Mononuclear cell (primary cell): ENCODE data around the gene SLC8A1. TPM values are rescaled to one million over a fixed set of nuclear protein-coding genes. Genes with fewer than 3 reads are reported as not detected.

ENCODE experiments used
- H3K27me3 ChIP-seq: 2 replicates; pipeline ENCODE4 v1.6.0; 2011; ENCODE audit warnings: low read length, control low read depth; ENCODE audit not compliant: insufficient read depth
- H3K4me1 ChIP-seq: 2 replicates; pipeline ENCODE4 v1.5.1; 2011; ENCODE audit warnings: mild to moderate bottlenecking, low read length, control low read depth; ENCODE audit not compliant: insufficient read depth
- H3K4me3 ChIP-seq: 2 replicates; pipeline ENCODE4 v1.5.1; 2011; ENCODE audit warnings: mild to moderate bottlenecking, low read length, moderate library complexity
- H3K9me3 ChIP-seq: 2 replicates; pipeline ENCODE4 v1.5.1; 2011; ENCODE audit warnings: low read depth, mild to moderate bottlenecking, control low read depth, low read length
- total RNA-seq: library from RNA; depleted of rRNA; stranded (reverse); fragments of >200 nt; gene quantifications from one replicate; pipeline ENCODE4 v1.2.3, GENCODE V29; 2012

SLC8A1 gene
- total RNA-seq, 1 donor: 51.2 TPM

GRCh38 chr2:40243581-40244187 is 208.2 kb downstream of the SLC8A1 start:
- Histone ChIP-seq H3K9me3 (no peaks in the 10 kb centered on the region), H3K4me1 (no peaks in the 10 kb centered on the region), H3K4me3 (no peak overlapping the region), H3K27me3 (no peaks in the 10 kb centered on the region)

GRCh38 chr2:40242315-40242714 is 209.6 kb downstream of the SLC8A1 start:
- Histone ChIP-seq H3K9me3 (no peaks in the 10 kb centered on the region), H3K4me1 (no peaks in the 10 kb centered on the region), H3K27me3 (no peaks in the 10 kb centered on the region), H3K4me3 (no peak overlapping the region)

DNA sequence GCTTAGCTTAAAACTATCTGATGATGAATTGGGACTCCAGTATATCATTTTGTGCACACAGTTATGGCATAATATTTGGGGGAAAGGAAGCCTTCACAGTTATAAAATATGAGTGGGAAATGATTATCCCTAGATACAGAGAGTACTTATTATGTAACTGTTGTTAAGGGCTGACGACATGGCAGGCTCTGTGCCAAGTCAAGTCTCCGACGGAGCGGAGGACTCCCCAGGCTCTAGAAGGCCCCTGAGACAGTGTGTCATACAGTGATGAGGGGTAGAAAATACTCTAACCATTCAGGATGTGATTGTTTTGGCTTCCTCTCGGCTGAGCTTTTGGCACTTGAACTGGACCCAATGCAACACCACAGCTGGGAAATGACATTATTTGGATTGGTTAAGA is 211.8 kb downstream of the SLC8A1 start:
- H3K27me3 ChIP-seq: no peaks in the 10 kb centered on the region
- no peaks in the 10 kb centered on the region for H3K4me1 ChIP-seq
- H3K9me3 ChIP-seq: no peaks in the 10 kb centered on the region
- no peak overlapping the region for H3K4me3 ChIP-seq

DNA sequence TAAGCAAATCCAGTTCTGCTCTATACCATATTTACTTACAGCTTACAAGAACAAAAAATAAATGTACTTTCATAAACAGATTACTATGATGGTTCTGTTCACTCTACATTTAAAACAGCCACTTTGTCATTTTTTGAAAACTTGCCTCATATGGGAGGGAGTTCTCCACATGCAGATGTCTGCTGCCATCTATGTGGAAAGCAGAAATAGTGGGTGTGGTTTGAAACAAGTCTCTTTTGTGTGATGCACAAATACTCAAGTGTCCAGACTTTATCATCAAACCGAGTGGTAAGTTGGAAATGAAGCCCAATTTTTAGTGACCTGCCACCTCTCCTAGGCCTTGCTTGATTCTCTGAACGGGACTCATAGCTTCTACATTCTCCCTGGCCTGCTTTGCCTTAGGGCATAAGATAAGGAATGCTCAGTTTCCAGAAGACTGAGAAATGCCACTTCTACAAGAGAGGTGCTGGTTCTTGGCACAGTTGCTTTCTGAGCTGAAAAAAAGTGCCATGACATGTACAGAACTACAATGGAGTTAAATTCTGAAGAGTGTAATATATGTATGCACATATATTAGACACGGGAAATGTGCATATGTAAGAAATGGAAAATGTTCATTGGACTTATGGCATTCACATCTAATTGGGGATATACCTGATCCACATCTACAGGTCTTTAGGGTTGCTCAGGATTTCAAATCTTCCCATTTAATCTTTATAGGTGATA is 221.0 kb downstream of the SLC8A1 start:
- no peaks in the 10 kb centered on the region for H3K27me3 ChIP-seq
- no peak overlapping the region for H3K4me3 ChIP-seq
- H3K9me3 ChIP-seq: no peaks in the 10 kb centered on the region
- H3K4me1 ChIP-seq: no peaks in the 10 kb centered on the region

- Histone ChIP-seq H3K27me3 (no peaks in the 10 kb centered on the region), H3K4me1 (no peaks in the 10 kb centered on the region), H3K9me3 (no peaks in the 10 kb centered on the region), H3K4me3 (no peak overlapping the region)
Measured at GRCh38 chr2:40230186-40230585, 221.7 kb downstream of the SLC8A1 start.

- Histone ChIP-seq H3K4me1 (no peaks in the 10 kb centered on the region), H3K27me3 (no peaks in the 10 kb centered on the region), H3K4me3 (no peak overlapping the region)
Measured at GRCh38 chr2:40228310-40228709, 223.6 kb downstream of the SLC8A1 start.

GRCh38 chr2:40227210-40227609 is 224.7 kb downstream of the SLC8A1 start:
- no peaks in the 10 kb centered on the region for H3K27me3 ChIP-seq
- no peaks in the 10 kb centered on the region for H3K4me1 ChIP-seq
- no peaks in the 10 kb centered on the region for H3K9me3 ChIP-seq
- no peak overlapping the region for H3K4me3 ChIP-seq

More at GRCh38 chr2:40228310-40228709, 223.6 kb downstream of the SLC8A1 start:
- H3K9me3 ChIP-seq: no peaks in the 10 kb centered on the region

GRCh38 chr2:40226637-40227036 is 225.3 kb downstream of the SLC8A1 start:
- H3K9me3 ChIP-seq: no peaks in the 10 kb centered on the region

DNA sequence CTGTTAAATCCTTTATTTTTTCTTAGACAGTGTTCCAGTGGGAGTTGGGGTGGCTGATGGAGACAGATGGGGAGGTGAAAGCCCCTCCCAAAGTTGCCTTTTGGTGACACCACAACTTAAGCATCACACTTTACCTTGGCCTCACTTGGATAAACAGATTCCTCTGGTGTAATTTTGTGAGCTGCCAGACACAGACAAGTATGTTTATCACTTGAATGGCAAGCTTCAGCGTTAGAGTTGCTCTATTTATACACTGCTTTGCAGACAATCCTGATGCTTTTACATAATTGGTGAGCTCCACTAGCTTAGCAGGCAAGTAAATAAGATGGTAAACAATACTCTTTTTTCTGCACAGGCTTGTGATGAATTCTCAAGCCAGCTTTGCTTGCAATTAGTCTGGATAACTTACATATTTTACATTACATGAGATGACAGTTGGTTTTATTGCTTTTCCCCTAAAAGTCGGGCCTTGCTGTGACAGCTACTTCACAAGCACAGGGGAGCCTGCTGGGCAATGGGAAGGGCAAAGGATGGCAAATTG is 226.2 kb downstream of the SLC8A1 start:
- Histone ChIP-seq H3K27me3 (no peaks in the 10 kb centered on the region), H3K9me3 (no peaks in the 10 kb centered on the region), H3K4me3 (no peak overlapping the region), H3K4me1 (peaks cover under 1% of the 10 kb centered on the region)

More at GRCh38 chr2:40226637-40227036, 225.3 kb downstream of the SLC8A1 start:
- no peaks in the 10 kb centered on the region for H3K4me1 ChIP-seq
- no peak overlapping the region for H3K4me3 ChIP-seq
- H3K27me3 ChIP-seq: no peaks in the 10 kb centered on the region

DNA sequence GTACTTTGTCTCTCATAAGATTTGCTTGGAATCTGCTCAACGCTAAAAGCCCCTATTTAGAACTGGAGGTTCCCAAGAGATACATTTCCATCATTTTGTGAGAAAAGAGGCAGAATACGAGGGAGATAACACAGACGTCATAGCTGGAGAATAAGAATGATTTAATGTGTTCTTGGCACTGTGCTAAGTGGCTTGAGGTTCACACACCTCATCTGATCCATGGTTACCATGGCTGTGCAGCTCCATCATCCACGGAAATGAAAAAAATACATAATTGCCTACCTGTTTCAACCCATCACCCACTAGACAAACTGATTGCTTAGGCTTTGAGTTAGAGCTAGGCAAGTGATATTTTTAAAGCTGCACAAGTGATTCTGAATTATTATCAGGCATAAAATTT is 227.6 kb downstream of the SLC8A1 start:
- Histone ChIP-seq H3K4me3 (no peak overlapping the region), H3K9me3 (no peaks in the 10 kb centered on the region), H3K27me3 (no peaks in the 10 kb centered on the region), H3K4me1 (peaks cover 10% of the 10 kb centered on the region)

DNA sequence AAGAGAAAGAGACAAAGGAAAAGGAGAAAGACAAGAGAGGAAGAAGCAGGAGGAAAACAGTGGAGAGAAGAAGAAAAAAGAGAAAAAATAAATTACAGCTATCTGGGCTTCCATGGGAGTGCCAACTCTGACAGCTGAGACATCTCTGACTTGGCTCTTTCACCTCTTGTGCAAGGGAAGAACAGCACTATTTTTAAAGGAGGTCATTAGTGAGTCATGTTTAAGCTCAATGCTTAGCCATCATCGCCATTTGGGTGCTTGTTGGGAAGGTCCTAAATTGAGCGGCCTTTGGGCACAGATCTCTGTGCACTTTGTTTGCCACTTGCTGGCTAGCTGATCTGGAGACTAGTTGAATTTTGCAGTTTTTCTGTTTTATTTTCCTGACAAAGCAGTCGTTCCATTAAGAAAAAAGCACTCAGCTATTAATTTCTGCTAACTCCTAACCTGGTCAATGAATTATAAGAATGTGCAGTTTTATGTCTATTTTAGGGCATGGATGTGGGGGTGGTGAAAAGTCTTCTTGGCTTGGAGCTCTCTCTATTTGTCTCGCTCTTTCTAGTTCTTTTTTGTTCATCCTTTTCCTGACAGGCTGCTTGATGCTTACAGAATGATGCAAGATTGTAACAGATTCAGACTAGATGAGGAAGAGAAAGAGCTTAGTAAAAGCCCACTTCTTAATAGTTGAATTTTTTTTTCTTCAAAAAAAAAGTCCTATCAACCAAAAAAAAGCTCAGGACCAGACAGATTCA is 231.5 kb downstream of the SLC8A1 start:
- no peaks in the 10 kb centered on the region for H3K27me3 ChIP-seq
- no peak overlapping the region for H3K4me3 ChIP-seq
- H3K9me3 ChIP-seq: no peaks in the 10 kb centered on the region
- H3K4me1 ChIP-seq: peaks cover 10% of the 10 kb centered on the region

DNA sequence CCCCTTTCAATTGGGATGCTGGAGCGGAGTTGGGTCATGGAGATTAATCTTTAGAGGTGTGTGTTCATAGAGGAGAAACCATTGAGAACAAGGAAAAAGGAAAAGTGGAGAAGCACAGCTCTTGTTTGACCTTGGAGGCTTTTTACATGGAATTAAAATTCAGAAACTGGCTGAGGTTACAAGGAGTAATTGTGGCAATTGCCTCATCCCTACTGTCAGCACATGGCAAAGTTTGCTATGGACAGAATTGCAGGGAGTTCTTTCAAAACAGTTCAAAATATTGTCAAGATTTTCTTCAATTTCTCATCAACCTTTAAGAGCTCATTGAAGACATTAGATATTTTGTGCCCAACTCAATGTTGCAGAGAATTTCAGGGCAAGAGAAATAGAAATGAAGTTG is 232.7 kb downstream of the SLC8A1 start:
- H3K4me1 ChIP-seq: peaks cover 10% of the 10 kb centered on the region
- H3K4me3 ChIP-seq: no peak overlapping the region
- H3K9me3 ChIP-seq: no peaks in the 10 kb centered on the region
- no peaks in the 10 kb centered on the region for H3K27me3 ChIP-seq

DNA sequence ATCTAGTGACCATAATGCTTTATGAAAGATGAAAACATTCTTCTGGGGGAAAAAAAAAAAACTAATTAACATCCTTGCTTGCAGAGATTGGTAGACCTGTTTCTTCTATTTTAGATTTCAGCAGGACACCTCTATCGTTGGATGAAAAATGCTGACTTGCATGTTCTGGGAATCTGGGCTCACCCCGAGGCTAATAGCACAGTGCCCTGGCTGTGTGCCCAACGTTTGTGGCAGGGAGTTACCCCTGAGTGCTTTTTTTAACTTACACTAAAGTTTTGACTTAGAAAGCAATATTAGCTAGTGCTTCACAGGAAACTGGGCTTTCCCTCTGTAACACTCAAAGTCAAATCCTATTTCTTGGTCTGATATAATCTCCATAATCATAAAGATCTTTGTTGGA is 233.2 kb downstream of the SLC8A1 start:
- no peaks in the 10 kb centered on the region for H3K27me3 ChIP-seq
- H3K4me3 ChIP-seq: no peak overlapping the region
- H3K9me3 ChIP-seq: no peaks in the 10 kb centered on the region
- H3K4me1 ChIP-seq: peaks cover 10% of the 10 kb centered on the region

- no peaks in the 10 kb centered on the region for H3K9me3 ChIP-seq
- H3K4me1 ChIP-seq: no peaks in the 10 kb centered on the region
- no peaks in the 10 kb centered on the region for H3K27me3 ChIP-seq
- no peak overlapping the region for H3K4me3 ChIP-seq
Measured at GRCh38 chr2:40213619-40214018, 238.3 kb downstream of the SLC8A1 start.

- Histone ChIP-seq H3K4me3 (no peak overlapping the region), H3K4me1 (no peaks in the 10 kb centered on the region), H3K9me3 (no peaks in the 10 kb centered on the region), H3K27me3 (no peaks in the 10 kb centered on the region)
Measured at GRCh38 chr2:40213071-40213470, 238.8 kb downstream of the SLC8A1 start.
